ENCODE data around the gene LCOR.
"Not testable (repeated sequence)": the region's sequence is repeated elsewhere in the genome, so short reads cannot be mapped to it uniquely, and the experiment has no call there.

Gene LCOR

GRCh38 chr10:96921655-96922054 is 89.6 kb downstream of the LCOR start:
- no peak for DNase-seq
- no peak overlapping the region for H3K4me3 ChIP-seq (ENCODE audit: insufficient read depth, low read depth, low read length, poor library complexity, severe bottlenecking)
- no peaks in the 10 kb centered on the region for H3K4me1 ChIP-seq (ENCODE audit: control insufficient read depth, insufficient read depth, low read length, poor library complexity, severe bottlenecking)
- no peaks in the 10 kb centered on the region for H3K36me3 ChIP-seq (ENCODE audit: control insufficient read depth, insufficient read depth, low read length)
- H3K27me3 ChIP-seq (replicated peaks; ENCODE audit: control insufficient read depth, insufficient read depth, low read length, poor library complexity, severe bottlenecking), result no peaks in the 10 kb centered on the region
- H3K9me3 ChIP-seq (ENCODE audit: control insufficient read depth, low read length), result no peaks in the 10 kb centered on the region
- H3K27ac ChIP-seq (ENCODE audit: insufficient read depth, low read length, poor library complexity, severe bottlenecking), result no peak overlapping the region

DNA sequence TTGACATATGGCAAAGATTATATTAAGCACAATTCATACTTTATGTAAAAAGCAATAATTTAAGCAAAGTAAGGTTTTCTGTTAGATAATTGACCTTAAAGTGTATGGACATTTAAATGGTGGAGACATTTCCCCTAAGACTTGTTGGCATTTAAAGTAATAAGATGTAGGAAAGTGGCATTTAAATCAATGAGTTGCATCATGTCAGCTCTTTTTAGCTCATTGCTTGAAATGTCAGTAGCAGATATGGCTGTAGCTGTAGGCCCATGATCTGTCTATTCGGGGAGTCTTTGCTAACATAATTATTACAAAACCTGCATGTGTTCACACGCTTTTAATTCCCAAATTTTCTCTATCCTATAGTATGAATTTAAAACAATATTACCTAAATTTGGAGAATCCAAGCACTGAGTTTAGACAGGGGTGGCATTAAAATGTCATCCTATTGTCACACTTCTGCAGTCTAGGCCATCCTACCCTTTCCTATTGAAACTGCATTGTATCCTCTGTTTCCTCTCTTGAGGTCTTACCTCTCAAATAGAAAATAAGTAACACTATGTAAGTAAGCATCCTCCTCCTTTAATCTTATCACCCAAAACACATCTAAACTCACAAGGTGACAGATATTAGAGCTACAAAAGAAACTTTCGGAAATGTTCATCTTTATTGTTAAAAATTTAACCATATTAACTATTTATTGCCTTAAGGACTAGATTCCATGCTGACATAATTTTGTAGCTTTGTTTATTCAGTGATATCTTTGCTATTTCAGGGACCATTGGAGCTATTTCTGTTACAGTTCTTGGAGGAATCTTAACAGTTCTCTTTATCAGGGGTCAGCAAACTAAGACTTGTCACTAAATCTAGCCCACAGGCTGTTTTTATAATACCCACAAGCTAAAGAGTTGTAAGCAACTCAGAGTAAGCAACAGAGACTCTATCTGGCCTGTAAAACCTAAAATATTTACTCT is 91.2 kb downstream of the LCOR start:
- H3K4me3 ChIP-seq (ENCODE audit: insufficient read depth, low read depth, low read length, poor library complexity, severe bottlenecking), result no peak overlapping the region
- DNase-seq, result no peak
- H3K36me3 ChIP-seq (ENCODE audit: control insufficient read depth, insufficient read depth, low read length), result no peaks in the 10 kb centered on the region
- no peaks in the 10 kb centered on the region for H3K4me1 ChIP-seq (ENCODE audit: control insufficient read depth, insufficient read depth, low read length, poor library complexity, severe bottlenecking)
- no peaks in the 10 kb centered on the region for H3K27me3 ChIP-seq (replicated peaks; ENCODE audit: control insufficient read depth, insufficient read depth, low read length, poor library complexity, severe bottlenecking)
- H3K27ac ChIP-seq (ENCODE audit: insufficient read depth, low read length, poor library complexity, severe bottlenecking), result no peak overlapping the region
- H3K9me3 ChIP-seq (ENCODE audit: control insufficient read depth, low read length), result no peaks in the 10 kb centered on the region

GRCh38 chr10:96924861-96925260 is 92.8 kb downstream of the LCOR start:
- Histone ChIP-seq H3K9me3 (ENCODE audit: control insufficient read depth, low read length) (no peaks in the 10 kb centered on the region), H3K27me3 (replicated peaks; ENCODE audit: control insufficient read depth, insufficient read depth, low read length, poor library complexity, severe bottlenecking) (no peaks in the 10 kb centered on the region), H3K4me1 (ENCODE audit: control insufficient read depth, insufficient read depth, low read length, poor library complexity, severe bottlenecking) (no peaks in the 10 kb centered on the region), H3K27ac (ENCODE audit: insufficient read depth, low read length, poor library complexity, severe bottlenecking) (no peak overlapping the region), H3K4me3 (ENCODE audit: insufficient read depth, low read depth, low read length, poor library complexity, severe bottlenecking) (no peak overlapping the region), H3K36me3 (ENCODE audit: control insufficient read depth, insufficient read depth, low read length) (no peaks in the 10 kb centered on the region)
- DNase-seq, result no peak

DNA sequence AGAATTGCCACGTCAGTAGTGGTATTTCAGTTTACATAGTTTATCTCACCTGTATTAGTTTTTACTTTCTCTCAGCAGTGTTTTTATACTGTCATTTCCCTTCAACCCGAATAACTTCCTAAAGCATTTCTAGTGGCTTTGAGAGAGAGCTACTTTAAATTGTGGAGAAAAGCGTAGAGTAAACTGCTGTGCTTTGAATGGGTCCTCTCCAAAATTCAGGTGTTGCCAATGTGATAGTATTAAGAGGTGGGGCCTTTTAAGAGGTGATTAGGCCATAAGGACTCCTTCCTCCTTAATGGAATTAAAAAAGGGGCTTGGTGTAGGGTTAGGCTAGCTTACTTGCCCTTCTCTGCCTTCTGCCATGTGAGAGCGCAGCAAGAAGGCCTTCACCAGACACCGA is 98.4 kb downstream of the LCOR start:
- Histone ChIP-seq H3K36me3 (ENCODE audit: control insufficient read depth, insufficient read depth, low read length) (no peaks in the 10 kb centered on the region), H3K4me1 (ENCODE audit: control insufficient read depth, insufficient read depth, low read length, poor library complexity, severe bottlenecking) (no peaks in the 10 kb centered on the region), H3K9me3 (ENCODE audit: control insufficient read depth, low read length) (no peaks in the 10 kb centered on the region), H3K4me3 (ENCODE audit: insufficient read depth, low read depth, low read length, poor library complexity, severe bottlenecking) (no peak overlapping the region), H3K27me3 (replicated peaks; ENCODE audit: control insufficient read depth, insufficient read depth, low read length, poor library complexity, severe bottlenecking) (no peaks in the 10 kb centered on the region), H3K27ac (ENCODE audit: insufficient read depth, low read length, poor library complexity, severe bottlenecking) (no peak overlapping the region)
- no peak for DNase-seq

- Histone ChIP-seq H3K27me3 (replicated peaks; ENCODE audit: control insufficient read depth, insufficient read depth, low read length, poor library complexity, severe bottlenecking) (no peaks in the 10 kb centered on the region), H3K36me3 (ENCODE audit: control insufficient read depth, insufficient read depth, low read length) (no peaks in the 10 kb centered on the region), H3K4me1 (ENCODE audit: control insufficient read depth, insufficient read depth, low read length, poor library complexity, severe bottlenecking) (no peaks in the 10 kb centered on the region), H3K27ac (ENCODE audit: insufficient read depth, low read length, poor library complexity, severe bottlenecking) (no peak overlapping the region), H3K4me3 (ENCODE audit: insufficient read depth, low read depth, low read length, poor library complexity, severe bottlenecking) (no peak overlapping the region), H3K9me3 (ENCODE audit: control insufficient read depth, low read length) (no peaks in the 10 kb centered on the region)
- no peak for DNase-seq
Observed at GRCh38 chr10:96935148-96935547, 103.0 kb downstream of the LCOR start.

- no peak for DNase-seq
- Histone ChIP-seq H3K4me1 (ENCODE audit: control insufficient read depth, insufficient read depth, low read length, poor library complexity, severe bottlenecking) (no peaks in the 10 kb centered on the region), H3K27ac (ENCODE audit: insufficient read depth, low read length, poor library complexity, severe bottlenecking) (no peak overlapping the region), H3K27me3 (replicated peaks; ENCODE audit: control insufficient read depth, insufficient read depth, low read length, poor library complexity, severe bottlenecking) (no peaks in the 10 kb centered on the region), H3K9me3 (ENCODE audit: control insufficient read depth, low read length) (no peaks in the 10 kb centered on the region), H3K4me3 (ENCODE audit: insufficient read depth, low read depth, low read length, poor library complexity, severe bottlenecking) (no peak overlapping the region), H3K36me3 (ENCODE audit: control insufficient read depth, insufficient read depth, low read length) (no peaks in the 10 kb centered on the region)
Observed at GRCh38 chr10:96935810-96936209, 103.7 kb downstream of the LCOR start.

DNA sequence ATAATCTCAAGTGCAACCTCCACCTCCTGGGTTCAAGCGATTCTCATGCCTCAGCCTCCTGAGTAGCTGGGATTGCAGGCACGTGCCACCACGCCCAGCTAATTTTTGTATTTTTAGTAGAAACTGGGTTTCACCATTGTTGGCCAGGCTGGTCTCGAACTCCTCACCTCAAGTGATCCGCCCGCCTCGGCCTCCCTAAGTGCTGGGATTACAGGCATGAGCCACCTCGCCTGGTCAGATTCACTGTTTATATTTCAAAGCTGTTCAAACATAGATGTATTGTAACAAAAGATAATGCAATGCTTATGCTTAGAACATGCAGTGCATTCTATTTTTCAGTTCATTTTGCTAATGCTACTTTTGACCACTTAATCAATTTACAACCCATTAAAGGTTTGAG is 111.1 kb downstream of the LCOR start:
- not testable (repeated sequence) for H3K4me1 ChIP-seq (ENCODE audit: control insufficient read depth, insufficient read depth, low read length, poor library complexity, severe bottlenecking); H3K27ac ChIP-seq (ENCODE audit: insufficient read depth, low read length, poor library complexity, severe bottlenecking); H3K36me3 ChIP-seq (ENCODE audit: control insufficient read depth, insufficient read depth, low read length); DNase-seq; H3K27me3 ChIP-seq (replicated peaks; ENCODE audit: control insufficient read depth, insufficient read depth, low read length, poor library complexity, severe bottlenecking); H3K4me3 ChIP-seq (ENCODE audit: insufficient read depth, low read depth, low read length, poor library complexity, severe bottlenecking); H3K9me3 ChIP-seq (ENCODE audit: control insufficient read depth, low read length)

- H3K9me3 ChIP-seq (ENCODE audit: control insufficient read depth, low read length), result no peaks in the 10 kb centered on the region
- no peaks in the 10 kb centered on the region for H3K4me1 ChIP-seq (ENCODE audit: control insufficient read depth, insufficient read depth, low read length, poor library complexity, severe bottlenecking)
- no peak overlapping the region for H3K4me3 ChIP-seq (ENCODE audit: insufficient read depth, low read depth, low read length, poor library complexity, severe bottlenecking)
- peaks cover 8% of the 10 kb centered on the region for H3K36me3 ChIP-seq (ENCODE audit: control insufficient read depth, insufficient read depth, low read length)
- H3K27me3 ChIP-seq (replicated peaks; ENCODE audit: control insufficient read depth, insufficient read depth, low read length, poor library complexity, severe bottlenecking), result no peaks in the 10 kb centered on the region
- H3K27ac ChIP-seq (ENCODE audit: insufficient read depth, low read length, poor library complexity, severe bottlenecking), result no peak overlapping the region
- no peak for DNase-seq
Observed at GRCh38 chr10:96947036-96947435, 114.9 kb downstream of the LCOR start.

- H3K27me3 ChIP-seq (replicated peaks; ENCODE audit: control insufficient read depth, insufficient read depth, low read length, poor library complexity, severe bottlenecking), result no peaks in the 10 kb centered on the region
- DNase-seq, result no peak
- no peak overlapping the region for H3K27ac ChIP-seq (ENCODE audit: insufficient read depth, low read length, poor library complexity, severe bottlenecking)
- H3K4me1 ChIP-seq (ENCODE audit: control insufficient read depth, insufficient read depth, low read length, poor library complexity, severe bottlenecking), result no peaks in the 10 kb centered on the region
- no peaks in the 10 kb centered on the region for H3K9me3 ChIP-seq (ENCODE audit: control insufficient read depth, low read length)
- H3K4me3 ChIP-seq (ENCODE audit: insufficient read depth, low read depth, low read length, poor library complexity, severe bottlenecking), result no peak overlapping the region
- peaks cover 11% of the 10 kb centered on the region for H3K36me3 ChIP-seq (ENCODE audit: control insufficient read depth, insufficient read depth, low read length)
Observed at GRCh38 chr10:96949039-96949683, 117.1 kb downstream of the LCOR start.

GRCh38 chr10:96951954-96952353 is 119.9 kb downstream of the LCOR start:
- H3K27ac ChIP-seq (ENCODE audit: insufficient read depth, low read length, poor library complexity, severe bottlenecking), result no peak overlapping the region
- no peak for DNase-seq
- peaks cover 25% of the 10 kb centered on the region for H3K36me3 ChIP-seq (ENCODE audit: control insufficient read depth, insufficient read depth, low read length)
- no peaks in the 10 kb centered on the region for H3K9me3 ChIP-seq (ENCODE audit: control insufficient read depth, low read length)
- H3K27me3 ChIP-seq (replicated peaks; ENCODE audit: control insufficient read depth, insufficient read depth, low read length, poor library complexity, severe bottlenecking), result no peaks in the 10 kb centered on the region
- no peaks in the 10 kb centered on the region for H3K4me1 ChIP-seq (ENCODE audit: control insufficient read depth, insufficient read depth, low read length, poor library complexity, severe bottlenecking)
- no peak overlapping the region for H3K4me3 ChIP-seq (ENCODE audit: insufficient read depth, low read depth, low read length, poor library complexity, severe bottlenecking)

Measured in effector memory CD4-positive, alpha-beta T cell (primary cell).